ENCODE measurements around the gene HMGCS2. TPM values are rescaled to one million over a fixed set of nuclear protein-coding genes. Genes with fewer than 3 reads are reported as not detected.
"Not testable (repeated sequence)": the region's sequence is repeated elsewhere in the genome, so short reads cannot be mapped to it uniquely, and the experiment has no call there.

HMGCS2 gene
- total RNA-seq, 1 donor = not detected

GRCh38 chr1:119790451-119791198, 21.9 kb upstream of the HMGCS2 start:
- DNase-seq (ENCODE audit: low read depth in 2 of 3, low spot score in 2 of 3) = no peak

DNA sequence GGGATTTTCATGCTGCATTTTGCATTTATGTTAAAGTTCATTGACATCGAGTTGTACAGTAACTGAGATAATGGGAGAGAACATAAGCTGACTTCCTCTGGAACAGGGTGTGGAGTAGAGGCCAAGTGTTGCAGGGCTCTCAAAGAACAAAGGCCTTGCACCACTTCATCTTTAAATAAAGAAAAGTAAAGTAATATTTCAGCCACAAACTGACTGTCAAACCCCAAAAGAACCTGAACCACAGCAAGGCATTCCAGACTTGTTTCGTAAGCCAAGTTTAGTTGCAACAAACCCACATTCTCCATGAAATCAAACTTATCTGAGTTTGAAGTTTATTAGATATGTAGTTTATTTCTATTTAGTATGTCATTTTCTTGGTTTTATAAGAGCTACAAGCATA, 19.1 kb upstream of the HMGCS2 start:
- no peak for DNase-seq (ENCODE audit: low read depth in 2 of 3, low spot score in 2 of 3)

GRCh38 chr1:119786473-119787050, 17.9 kb upstream of the HMGCS2 start:
- not testable (repeated sequence) for DNase-seq (ENCODE audit: low read depth in 2 of 3, low spot score in 2 of 3)

DNA sequence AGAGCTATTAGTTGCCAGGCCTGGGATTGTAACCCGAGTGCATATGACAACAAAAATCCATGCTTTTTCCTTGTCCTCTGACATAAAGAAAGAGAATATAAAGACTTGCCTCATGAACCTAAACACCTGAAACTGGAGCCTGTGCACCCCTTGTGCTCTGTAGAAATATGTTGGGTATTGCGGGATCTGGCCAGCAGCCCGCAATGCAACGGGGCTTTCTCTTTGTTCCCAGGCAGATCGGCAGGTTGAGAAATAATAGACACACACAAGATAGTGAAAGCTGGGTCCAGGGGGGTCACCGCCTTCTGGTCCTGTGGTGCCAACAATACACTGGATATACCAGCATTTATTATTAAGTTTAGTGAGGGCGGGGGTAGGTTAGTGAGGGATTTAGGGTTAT, 17.3 kb upstream of the HMGCS2 start:
- not testable (repeated sequence) for DNase-seq (ENCODE audit: low read depth in 2 of 3, low spot score in 2 of 3)

- DNase-seq (ENCODE audit: low read depth in 2 of 3, low spot score in 2 of 3) = no peak
Observed at GRCh38 chr1:119784191-119784781, 15.6 kb upstream of the HMGCS2 start.

DNA sequence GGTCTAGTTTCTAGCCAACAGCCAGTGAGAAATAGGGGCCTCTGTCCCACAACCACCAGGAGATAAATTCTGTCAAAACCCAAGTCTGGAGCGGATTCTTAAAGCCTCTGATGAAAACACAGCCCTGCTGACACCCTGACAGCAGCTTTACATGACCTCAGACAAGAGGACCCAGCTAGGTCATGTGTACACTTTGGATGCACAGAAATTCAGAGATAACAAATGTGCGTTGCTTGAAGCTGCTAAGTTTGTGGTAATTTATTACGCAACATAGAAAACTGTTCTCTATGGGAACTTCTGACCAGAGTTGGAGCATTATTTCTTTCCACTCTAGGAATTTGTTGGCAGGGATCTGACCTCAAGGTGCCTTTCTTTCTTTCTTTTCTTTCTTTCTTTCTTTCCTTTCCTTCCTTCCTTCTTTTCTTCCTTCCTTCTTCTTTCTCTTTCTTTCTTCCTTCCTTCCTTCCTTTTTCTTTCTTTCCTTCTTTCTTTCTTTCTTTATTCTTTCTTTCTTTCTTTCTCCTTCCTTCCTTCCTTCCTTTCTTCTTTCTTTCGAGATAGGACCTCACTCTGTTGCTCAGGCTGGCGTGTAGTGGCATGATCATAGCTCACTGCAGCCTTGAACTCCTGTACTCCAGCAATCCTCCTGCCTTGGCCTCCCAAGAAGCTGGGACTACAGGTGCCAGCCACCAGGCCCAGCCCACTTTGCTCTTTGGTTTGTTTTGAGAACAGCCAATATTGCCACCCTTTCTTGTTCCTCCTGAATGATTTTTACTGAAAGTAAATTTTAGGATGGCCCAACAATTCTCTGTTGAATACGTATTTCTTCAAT, 14.9 kb upstream of the HMGCS2 start:
- no peak for DNase-seq (ENCODE audit: low read depth in 2 of 3, low spot score in 2 of 3)

DNA sequence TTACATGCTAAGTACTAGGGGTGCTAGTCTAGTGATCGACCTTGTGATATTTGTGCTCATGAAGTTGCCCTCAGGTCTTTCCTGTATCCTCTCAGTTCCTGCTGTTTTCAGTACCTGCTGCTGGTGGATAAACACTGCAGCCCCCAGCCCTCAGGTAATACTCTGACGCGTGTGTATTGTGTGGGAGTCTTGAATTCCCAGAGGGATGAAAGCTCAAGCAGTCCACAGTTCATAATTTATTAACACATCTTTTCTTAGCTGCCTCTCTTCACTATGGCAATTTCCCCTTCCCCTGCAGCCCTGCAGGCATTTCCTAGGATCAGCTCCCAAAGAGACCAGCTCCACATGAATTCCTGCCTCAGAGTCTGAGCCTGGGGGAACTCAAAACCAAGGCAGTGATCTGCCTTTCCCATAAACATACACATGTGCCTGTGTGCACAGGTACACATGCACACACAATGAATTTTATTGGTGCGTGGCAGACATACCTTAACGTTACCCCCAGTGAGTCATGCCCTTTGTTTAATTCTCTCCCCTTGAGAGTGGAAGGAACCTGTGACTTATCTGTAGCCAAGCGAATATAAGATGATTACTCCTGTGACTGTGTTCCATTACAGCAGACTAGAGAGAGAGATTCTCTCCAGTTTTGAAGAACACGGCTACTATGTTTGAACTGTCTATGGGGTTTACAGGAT, 14.1 kb upstream of the HMGCS2 start:
- DNase-seq (ENCODE audit: low read depth in 2 of 3, low spot score in 2 of 3) = no peak

DNA sequence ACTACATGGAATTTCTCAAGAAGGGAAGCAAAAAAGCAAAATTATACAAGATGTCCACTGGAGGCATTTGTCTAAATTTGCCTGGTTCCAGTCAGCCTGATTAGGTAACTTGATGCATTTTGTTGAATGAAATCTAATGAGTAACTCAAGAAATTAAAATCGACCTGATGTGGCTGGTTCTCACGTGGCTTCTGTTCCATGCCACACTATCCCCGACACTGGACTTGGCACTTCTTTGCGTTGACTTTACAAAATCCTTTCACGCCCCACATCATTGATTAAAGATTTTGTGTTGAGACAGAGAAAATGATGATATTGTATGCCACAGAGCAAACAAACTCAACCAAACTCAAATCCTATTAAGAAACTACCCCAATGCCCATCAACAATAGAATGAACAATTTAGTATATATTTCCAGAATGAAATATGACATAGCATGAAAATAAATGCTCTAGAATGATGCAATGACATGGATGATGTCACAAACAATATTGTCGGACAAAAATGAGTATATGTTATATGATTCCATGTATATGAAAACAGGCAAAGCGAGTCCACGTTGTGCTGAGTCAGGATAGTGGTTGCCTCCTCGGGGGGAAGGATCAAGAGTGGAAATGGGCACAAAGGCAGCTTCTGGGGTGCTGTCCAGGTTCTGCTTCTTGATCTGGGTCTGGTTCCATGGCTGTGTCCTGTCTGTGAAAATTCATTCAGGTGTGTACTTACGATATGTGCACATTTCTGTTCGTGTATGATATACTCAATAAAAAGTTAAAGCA, 12.9 kb upstream of the HMGCS2 start:
- DNase-seq (ENCODE audit: low read depth in 2 of 3, low spot score in 2 of 3) = no peak

DNA sequence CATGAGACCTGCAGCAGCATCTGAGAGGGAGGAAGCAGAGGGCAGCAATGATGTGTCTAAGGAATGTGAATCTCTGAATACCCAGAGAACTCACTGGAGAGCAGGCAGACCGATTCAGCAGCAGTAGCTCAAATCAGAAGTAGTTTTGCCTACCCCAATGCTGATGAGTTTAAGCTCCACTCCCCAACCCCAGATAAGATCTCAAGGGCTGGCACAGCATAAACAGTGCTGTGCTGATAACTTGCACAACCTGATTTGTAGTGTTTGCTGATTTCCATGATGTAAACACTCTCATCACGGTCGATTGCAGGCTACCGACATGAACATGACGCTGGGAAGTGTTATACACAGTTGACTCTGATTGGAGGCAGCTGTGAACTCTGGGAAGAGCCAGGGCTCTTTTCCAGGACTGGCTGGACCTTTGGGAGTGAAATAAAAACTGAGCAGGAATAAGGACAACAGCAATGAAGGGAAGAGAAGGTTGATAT, 11.2 kb upstream of the HMGCS2 start:
- no peak for DNase-seq (ENCODE audit: low read depth in 2 of 3, low spot score in 2 of 3)

GRCh38 chr1:119778886-119779560, 10.3 kb upstream of the HMGCS2 start:
- DNase-seq (ENCODE audit: low read depth in 2 of 3, low spot score in 2 of 3) = no peak

GRCh38 chr1:119778359-119778758, 9.7 kb upstream of the HMGCS2 start:
- DNase-seq (ENCODE audit: low read depth in 2 of 3, low spot score in 2 of 3) = no peak

- no peak for DNase-seq (ENCODE audit: low read depth in 2 of 3, low spot score in 2 of 3)
Observed at GRCh38 chr1:119774746-119775490, 6.2 kb upstream of the HMGCS2 start.

- no peak for DNase-seq (ENCODE audit: low read depth in 2 of 3, low spot score in 2 of 3)
Observed at GRCh38 chr1:119773711-119774241, 5.1 kb upstream of the HMGCS2 start.

DNA sequence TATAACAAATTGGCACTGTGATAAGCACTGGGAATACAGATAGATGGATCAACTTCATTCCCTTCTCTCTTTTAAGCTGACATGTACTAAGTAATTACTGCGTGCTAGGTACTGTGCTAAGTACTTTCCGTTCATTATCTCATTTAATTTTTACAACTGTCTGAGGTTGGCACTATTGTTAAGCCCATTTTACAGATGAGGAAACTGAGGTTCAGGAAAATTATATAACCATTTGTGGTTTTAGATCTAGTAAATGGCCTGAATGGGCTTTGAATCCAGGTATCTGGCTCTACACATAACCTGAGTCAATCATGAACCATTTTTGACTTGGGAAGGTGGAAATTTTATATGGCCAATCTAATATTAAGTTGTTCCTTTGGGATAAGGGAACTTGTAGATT, 3.6 kb upstream of the HMGCS2 start:
- DNase-seq (ENCODE audit: low read depth in 2 of 3, low spot score in 2 of 3) = no peak

GRCh38 chr1:119771770-119772169, 3.1 kb upstream of the HMGCS2 start:
- no peak for DNase-seq (ENCODE audit: low read depth in 2 of 3, low spot score in 2 of 3)

- DNase-seq (ENCODE audit: low read depth in 2 of 3, low spot score in 2 of 3) = peak in 1 of 3 donors; percentile 32
Observed at GRCh38 chr1:119771016-119771415, 2.3 kb upstream of the HMGCS2 start.

- no peak for DNase-seq (ENCODE audit: low read depth in 2 of 3, low spot score in 2 of 3)
Observed at GRCh38 chr1:119767486-119767885, 1.2 kb downstream of the HMGCS2 start.

DNA sequence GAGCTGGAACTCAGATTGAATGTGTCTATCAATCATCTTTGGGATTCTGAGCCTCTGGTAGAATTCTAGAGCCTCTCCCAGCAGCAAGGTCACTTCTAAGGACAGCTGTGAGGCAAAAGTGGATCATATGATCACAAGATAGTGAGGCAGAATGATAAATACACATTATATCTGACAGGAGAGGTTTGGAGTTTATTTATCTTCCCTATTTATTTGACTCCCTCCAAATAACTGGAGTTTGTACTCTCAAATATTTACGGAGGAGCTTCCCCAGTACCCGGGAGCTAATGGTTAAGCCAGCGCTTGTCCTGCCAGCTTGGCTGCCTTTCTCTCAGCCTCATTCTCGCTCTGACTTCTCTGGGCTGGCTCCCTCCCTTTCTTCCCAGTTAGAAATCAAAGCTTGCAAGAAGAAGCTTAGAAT, 2.3 kb downstream of the HMGCS2 start:
- no peak for DNase-seq (ENCODE audit: low read depth in 2 of 3, low spot score in 2 of 3)
